SIG-M5 treated with dmso at 0.1 percent for 504 hours (cell line): ENCODE measurements around the gene METRN.

Source experiments
- DNase-seq: peaks from one replicate; lab custom pipeline; 2025; ENCODE audit not compliant: unreplicated experiment; lab: John Stamatoyannopoulos, UW

The METRN gene

GRCh38 chr16:722835-723633 is 8.1 kb downstream of the METRN start:
- DNase-seq: no peak

- DNase-seq: no peak
Observed at GRCh38 chr16:723695-724094, 8.8 kb downstream of the METRN start.

GRCh38 chr16:724188-725040 is 9.5 kb downstream of the METRN start:
- DNase-seq: no peak

- DNase-seq: no peak
Observed at GRCh38 chr16:725041-725376, 10.1 kb downstream of the METRN start.

- no peak for DNase-seq
Observed at GRCh38 chr16:725463-726187, 10.7 kb downstream of the METRN start.

GRCh38 chr16:726188-726437 is 11.2 kb downstream of the METRN start:
- no peak for DNase-seq

- DNase-seq: peak; percentile 68
Observed at GRCh38 chr16:726438-727290, 11.7 kb downstream of the METRN start, which contains the start of the genes CCDC78 and HAGHL. Gene CCDC78, minus strand, starts transcription at chr16:726443. Its CDS starts 76 bp downstream, at chr16:726367. Gene HAGHL, plus strand, starts transcription at chr16:727106. Its CDS starts 404 bp downstream, at chr16:727510.

GRCh38 chr16:727291-727977 is 12.5 kb downstream of the METRN start:
- DNase-seq: peak; percentile 38

- DNase-seq: peak; percentile 81
Observed at GRCh38 chr16:728131-728889, 13.4 kb downstream of the METRN start.

GRCh38 chr16:728890-729744 is 14.2 kb downstream of the METRN start:
- no peak for DNase-seq

- no peak for DNase-seq
Observed at GRCh38 chr16:729768-730665, 15.1 kb downstream of the METRN start.

- DNase-seq: no peak
Observed at GRCh38 chr16:730666-731509, 16.0 kb downstream of the METRN start.

- no peak for DNase-seq
Observed at GRCh38 chr16:732332-732731, 17.4 kb downstream of the METRN start.

GRCh38 chr16:732936-733335 is 18.0 kb downstream of the METRN start:
- DNase-seq: no peak

- DNase-seq: no peak
Observed at GRCh38 chr16:733382-734207, 18.7 kb downstream of the METRN start.
